HL-60/S4 treated with retinoic acid at 250 ng/mL for 4 days and 3 days (cell line): Measurements from ENCODE around the gene LYSMD2.
"Not testable (repeated sequence)": the region's sequence is repeated elsewhere in the genome, so short reads cannot be mapped to it uniquely, and the experiment has no call there.

ENCODE experiments used
- in situ Hi-C: fragments of 300-500 bp; cut with MboI; formaldehyde crosslinking; loops from 2 replicates; pipeline ENCODE4 v1.7.0; 2022; ENCODE audit warnings: low sequenced_read_pairs

The LYSMD2 gene, protein sequence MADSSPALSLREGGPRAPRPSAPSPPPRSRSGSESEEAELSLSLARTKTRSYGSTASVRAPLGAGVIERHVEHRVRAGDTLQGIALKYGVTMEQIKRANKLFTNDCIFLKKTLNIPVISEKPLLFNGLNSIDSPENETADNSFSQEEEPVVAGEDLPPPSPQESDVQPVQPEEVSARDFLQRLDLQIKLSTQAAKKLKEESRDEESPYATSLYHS

DNA sequence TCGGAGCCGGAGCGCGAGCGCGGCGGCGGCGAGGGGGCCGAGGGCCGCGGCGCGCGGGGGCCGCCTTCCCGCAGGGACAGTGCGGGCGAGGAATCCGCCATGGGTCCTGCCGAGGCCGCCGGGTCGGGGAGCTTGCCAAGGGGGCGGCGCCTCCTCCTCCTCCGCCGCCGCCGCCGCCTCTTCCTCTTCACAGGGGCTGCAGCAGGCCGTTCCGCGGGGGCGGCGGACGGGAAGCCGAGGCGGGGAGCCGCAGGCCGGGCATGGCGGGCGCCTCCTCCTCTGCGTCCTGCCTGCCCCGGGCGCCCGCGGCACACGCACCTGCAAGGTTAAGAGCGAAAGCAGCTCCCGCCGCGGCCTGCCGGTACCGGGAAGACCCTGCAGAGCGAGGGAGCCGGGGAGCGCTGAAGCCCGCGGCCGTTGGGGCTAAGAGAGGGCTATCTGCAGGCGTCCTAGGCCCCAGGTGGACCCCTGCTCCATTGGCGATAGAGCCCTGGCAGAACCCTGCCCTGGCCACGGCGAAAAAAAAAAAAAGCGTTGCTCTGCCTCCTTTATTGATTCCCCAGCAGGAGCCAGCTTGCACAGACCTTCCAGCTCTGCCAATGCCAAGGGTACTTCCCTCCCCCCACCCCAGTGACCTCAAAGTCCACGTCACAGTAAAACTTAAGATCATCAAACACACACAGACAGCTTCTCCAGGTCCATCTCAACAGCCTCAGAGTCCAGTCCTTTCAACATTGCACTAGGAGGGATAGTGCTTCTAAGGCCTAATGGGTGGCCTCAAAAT lies at the start of gene LYSMD2:
Gene LYSMD2, minus strand, starts transcription at position 134 of the 784 bp plus-strand sequence. Its CDS starts 33 bp downstream, at position 101.
- in situ Hi-C loops, result no loop called here

DNA sequence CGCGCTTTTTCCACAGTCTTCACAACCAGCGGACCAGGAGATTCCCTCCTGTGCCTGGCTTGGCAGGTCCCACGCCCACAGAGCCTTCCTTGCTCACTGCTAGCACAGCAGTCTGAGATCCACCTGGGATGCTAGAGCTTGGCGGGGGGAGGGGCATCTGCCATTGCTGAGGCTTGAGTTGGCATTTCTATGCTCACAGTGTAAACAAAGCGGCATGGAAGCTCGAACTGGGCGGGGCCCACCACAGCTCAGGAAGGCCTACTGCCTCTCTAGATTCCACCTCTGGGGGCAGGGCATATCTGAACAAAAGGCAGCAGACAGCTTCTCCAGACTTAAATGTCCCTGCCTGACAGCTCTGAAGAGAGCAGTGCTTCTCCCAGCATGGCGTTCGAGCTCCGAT lies 49.7 kb upstream of the LYSMD2 start:
- in situ Hi-C loops, result not testable (repeated sequence)

DNA sequence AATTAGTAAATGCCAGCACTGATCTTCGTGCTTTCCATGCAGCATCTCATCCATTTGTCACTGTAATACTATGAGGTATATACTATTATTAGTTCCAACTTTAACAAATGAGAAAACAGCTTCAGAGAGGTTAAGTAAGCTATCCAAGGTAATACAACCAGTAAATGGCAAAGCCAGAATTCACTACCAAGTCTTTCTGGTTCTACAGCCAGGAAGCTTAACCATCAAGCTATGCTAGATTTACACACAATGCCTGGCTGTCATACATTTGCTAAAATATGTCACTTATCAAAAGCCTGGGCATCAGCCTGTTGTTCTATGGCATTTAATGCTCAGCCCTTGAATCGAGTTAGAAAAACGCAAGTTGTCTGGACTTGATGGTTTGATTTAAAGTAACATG lies 46.5 kb upstream of the LYSMD2 start:
- in situ Hi-C loops, result no loop called here

DNA sequence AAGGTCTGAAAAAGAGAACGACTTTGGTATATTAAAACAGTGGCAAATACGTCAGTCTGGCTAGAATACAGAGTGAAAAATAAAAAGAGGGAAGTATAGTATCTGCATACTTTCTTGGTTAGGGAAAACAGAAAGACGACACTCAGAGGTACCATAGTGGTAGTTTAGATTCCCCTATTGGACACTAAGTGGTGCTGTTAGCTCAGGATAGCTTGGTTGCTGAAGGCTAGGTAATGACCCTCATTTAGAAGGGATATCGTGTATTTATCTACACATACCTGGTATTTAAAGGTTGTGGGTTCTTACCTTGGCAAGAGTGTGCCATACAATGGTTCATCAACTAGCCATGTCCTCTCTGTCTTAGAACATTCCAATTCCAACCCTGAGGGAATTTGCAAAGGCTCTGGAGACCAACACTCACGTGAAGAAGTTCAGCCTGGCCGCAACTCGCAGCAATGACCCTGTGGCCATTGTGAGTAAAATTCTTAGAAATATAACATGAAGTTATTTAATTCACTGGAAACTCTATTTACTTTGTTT lies 45.0 kb upstream of the LYSMD2 start:
- in situ Hi-C loops, result no loop called here

DNA sequence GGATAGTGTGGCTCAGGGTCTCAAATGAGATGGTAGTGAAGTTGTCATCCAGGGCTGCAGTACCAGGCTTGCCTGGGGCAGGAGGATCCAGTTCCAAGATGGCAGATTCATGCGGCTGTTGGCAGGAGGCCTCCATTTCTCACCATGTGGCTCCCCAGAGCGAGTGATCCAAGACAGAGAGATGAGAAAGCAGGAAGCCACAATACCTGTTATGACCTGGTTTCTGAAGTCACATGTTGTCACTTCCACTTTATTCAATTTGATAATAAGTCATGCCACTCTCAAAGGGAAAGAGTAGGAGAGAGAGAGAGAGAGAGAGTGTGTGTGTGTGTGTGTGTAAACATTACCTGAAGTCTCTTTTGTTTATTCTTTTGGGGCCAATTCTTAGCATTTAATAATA lies 44.1 kb upstream of the LYSMD2 start:
- in situ Hi-C loops, result no loop called here

DNA sequence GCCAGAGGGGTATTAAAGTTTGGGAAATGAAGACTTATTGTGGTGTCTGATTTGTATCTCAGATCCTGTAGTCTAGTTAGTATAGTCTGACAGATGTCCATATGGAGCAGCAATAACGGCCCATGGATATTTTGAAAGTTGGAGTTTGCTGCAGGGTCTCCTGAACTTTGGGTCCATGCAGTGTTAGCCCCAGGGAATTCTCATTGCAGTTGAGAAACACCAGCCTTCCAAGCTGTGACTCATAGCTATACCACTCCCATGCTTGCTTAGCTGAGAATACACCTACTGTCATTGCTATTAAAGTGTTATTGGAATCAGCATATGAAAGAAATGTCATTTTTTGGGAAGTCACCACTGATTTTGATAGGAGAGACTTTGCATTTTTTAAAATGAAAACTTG lies 43.2 kb upstream of the LYSMD2 start:
- in situ Hi-C loops, result no loop called here

DNA sequence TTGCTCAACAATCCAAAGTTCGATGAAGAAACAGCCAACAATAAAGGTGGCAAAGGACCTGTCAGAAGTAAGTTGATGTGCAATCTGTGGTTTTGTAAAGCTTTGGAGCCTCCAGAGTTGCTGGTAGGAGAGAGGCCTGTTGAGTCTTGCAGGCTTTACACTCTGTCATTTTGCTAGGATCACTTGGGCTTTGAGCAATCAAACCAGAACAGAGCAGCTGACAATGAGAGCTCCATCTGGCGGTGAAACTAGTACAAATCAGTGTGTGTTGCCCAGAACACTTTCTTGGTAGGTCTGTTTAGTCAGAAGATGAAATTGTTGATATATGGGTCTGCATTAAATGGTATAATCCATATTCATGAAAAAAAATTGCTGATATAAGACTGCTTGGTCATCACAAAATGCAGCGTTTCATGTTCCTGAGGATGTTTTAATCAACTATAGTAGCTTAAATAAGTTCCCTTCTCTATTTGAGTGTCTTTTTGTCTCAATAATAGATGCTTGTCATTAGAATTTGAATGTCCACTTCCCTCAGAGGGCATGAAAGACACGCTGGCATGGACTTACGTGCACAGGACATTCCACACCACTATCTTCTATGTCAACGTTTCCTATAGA lies 39.6 kb upstream of the LYSMD2 start:
- in situ Hi-C loops, result loop anchor here (10.0 kb wide), 1 partner anchor 132 kb away; no protein-coding TSS in a partner anchor

DNA sequence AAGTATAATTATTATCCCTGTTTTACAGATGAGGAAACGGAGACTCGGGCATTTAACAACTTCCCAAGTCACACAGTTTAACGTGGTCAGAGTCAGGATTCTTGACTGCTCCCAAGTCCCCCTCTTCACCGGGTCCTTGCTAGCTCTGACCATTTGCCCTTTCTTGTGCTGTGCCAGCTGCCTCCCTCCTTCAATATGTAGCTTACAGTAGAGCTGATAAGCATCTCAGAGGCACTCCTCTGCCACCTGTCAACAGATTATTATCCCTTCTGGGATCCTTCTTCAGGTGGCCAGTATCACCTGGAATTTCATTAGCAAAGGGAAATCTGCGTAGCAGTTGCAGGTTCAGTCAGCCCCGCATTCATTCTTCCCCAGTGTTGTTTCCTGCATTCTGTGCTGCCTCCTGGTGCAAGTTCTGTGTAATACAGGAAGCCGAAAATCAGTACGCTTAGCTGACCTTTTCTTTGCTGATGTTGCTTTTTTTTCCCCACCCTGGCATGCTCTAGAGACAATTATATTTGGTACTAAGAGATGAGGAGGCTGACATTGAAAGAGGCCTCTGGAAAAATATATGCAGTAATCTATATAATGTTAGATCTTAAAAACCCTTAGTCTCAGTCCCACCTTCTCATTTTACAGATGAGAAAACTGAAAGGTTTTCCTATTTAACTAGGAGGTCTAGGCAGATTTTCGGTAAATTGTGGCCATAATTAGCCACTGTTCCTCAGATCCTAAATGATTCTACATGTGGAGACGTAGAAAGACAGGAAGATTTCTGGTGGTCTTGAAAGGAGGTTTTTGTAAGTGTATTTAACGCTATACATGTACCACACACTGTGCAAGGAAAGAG lies 38.7 kb upstream of the LYSMD2 start:
- in situ Hi-C loops, result loop anchor here (10.0 kb wide), 1 partner anchor 131 kb away; no protein-coding TSS in a partner anchor

DNA sequence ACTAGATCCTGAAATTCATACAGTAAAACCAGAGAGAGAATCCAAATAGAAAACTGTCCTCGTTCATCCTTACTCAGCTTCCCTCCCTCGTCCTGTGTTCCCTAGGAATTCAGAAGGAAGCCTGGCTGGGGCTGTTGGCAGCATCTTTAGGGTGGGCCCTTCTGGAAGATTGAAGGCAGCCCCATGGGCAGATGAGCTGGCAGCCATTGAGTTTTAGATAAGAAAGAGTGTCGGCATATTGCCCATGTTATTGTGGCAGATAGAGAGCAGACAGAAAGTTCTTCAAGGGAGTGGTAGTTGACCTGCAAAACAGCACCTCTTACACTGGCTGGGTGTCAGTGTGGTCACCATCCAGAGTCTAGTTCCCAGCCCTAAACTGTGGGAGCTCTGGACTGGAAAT lies 37.5 kb upstream of the LYSMD2 start:
- in situ Hi-C loops, result loop anchor here (10.0 kb wide), 1 partner anchor 130 kb away; no protein-coding TSS in a partner anchor

DNA sequence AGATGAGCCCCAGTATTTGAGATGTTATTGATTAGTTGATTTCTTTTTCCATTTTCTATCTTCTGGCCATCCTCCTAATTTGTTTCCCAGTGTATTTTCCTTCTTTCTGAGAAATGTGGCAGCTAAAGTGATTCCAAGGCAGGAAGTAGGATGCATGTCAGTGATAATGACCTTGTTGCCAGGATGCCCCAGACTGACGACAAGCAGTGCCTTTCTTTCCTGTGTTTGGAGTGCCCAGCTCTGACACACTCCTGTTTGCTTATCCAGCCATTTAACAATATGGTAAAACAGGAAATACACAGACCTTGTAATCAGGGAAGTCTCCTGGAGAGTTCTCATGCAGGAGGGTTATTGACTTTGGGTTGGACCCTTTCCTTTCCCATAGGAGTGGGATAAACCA lies 34.3 kb upstream of the LYSMD2 start:
- in situ Hi-C loops, result loop anchor here (10.0 kb wide), 1 partner anchor 127 kb away; no protein-coding TSS in a partner anchor

DNA sequence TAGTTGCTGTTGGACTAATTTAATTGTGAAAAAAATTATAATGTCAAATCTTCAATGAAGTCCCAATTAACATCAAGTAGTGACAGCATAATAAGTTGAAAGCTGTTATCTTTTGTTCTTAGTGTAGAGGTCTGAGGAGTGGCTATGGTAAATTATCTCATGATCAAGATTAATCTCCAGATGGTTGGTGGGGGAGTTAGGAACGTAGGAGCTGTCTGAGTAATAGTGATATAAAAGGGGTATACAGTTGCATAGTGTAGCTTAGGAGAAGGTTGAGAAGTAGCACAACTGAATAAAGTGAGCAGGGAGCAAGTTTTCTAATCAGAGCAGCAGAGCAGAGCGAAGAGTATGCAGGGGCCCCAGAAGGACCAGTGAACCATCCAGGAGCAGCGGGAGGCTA lies 33.4 kb upstream of the LYSMD2 start:
- in situ Hi-C loops, result loop anchor here (10.0 kb wide), 1 partner anchor 126 kb away; no protein-coding TSS in a partner anchor

DNA sequence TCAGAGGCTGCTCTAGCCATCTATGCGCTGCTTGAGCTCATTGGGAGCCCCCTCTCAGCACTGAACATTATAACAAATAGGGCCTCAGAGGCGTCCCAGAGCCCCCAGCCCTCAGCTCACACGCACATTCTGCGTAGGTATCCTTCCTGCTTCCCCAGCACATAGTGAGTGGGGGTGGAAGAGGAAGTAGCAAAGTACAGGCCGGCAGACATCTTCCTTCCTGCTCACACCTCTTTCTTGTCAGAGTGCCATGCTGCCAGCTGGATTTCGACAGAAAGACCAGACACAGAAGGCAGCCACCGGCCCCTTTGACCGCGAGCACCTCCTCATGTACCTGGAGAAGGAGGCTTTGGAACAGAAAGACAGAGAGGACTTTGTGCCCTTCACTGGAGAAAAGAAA lies 30.6 kb upstream of the LYSMD2 start:
- in situ Hi-C loops, result no loop called here

DNA sequence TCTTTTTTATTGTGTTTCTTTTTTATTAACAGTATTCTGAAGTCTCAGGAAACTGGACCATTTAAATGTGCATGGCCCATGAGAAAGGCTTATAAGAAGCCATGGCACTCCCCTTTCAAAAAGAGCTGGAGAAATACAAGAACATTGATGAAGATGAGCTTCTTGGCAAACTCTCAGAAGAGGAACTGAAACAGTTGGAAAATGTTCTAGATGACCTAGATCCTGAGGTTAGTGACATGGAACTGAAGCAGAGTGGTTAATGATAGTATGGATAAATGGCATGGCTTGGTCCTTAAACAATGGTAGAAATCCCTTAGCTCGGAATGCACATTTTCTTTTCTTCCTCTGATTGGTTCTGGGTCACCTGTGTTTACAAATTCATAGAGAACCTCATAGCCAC lies 28.9 kb upstream of the LYSMD2 start:
- in situ Hi-C loops, result no loop called here

DNA sequence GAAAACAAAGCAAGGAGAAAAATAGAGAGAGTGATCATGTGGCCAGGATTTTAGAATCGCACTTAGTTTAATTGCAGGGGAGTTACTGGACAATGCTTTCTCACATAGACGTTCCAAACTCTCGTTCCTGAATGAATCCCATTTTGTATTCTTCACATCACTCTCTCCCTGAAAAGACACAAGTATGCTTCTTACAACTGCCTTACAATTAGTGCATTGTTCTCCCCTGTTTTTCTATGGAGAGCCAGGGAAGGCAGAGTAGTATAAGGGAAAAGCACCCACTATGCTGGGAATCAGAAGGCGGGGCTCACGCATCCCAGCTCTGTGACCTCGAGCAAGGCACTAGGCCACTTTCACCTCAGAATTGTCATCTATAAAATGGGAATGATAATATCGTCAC lies 28.3 kb upstream of the LYSMD2 start:
- in situ Hi-C loops, result no loop called here

DNA sequence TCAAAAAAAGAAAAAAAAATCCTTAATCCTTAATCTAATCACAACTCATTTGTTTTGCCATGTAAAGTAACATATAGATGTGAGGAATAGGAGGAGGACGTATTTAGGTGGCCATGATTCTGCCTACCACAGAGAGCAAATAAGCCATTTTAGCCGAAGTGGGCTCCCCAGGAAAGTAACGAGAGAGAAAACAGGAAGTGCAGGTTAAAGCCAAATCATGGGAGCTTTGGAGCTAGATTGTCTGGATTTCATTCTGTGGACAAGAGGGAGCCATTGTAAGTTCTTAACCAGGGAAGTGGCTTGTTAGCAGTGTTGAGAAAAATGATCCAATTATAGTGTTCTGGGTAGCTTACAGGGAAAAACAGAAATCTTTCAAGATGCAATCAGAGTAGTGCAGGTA lies 23.4 kb upstream of the LYSMD2 start:
- in situ Hi-C loops, result no loop called here

DNA sequence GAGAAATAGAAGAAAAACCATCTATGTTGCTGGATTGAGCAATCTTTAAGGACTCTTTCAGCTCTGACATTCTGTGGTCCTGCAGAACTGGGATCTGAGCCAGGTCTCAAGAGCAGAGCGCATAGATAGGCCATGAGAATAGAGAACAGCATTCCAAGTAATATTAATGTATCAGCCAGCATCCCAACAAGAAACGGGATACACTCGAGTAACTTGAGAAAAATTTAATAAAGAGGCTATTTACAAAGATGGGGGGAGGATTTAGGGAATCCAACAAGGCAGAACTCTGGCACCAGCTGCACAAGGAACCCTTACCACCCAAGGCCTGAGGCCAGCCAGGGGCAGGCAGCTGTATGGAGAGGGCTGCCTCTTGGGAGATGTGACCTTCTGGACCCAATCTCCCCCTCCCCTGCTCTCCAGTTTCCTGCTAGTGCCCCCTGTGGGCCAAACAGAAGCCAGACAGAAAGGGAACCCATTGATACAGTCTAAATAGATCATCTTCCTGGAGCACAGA lies 22.2 kb upstream of the LYSMD2 start:
- in situ Hi-C loops, result no loop called here

DNA sequence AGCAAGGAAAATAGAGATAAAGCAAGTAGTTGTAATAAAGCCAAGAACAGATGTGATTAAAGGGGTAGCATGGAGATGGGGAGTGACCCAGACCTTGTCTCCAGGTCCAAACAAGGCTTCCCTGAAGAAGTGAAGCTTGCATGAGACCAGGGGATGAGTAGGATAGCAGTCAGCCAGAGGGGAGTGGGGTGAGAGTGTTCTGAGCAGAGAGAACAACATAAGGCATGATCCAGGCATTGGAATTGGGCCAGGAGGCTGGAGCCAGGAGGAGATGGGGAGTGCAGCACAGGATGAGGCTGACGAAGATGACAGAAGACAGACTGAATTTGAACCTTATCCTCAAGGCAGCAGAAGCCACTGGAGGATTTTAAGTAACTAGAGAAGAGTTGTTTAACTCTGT lies 21.2 kb upstream of the LYSMD2 start:
- in situ Hi-C loops, result no loop called here

DNA sequence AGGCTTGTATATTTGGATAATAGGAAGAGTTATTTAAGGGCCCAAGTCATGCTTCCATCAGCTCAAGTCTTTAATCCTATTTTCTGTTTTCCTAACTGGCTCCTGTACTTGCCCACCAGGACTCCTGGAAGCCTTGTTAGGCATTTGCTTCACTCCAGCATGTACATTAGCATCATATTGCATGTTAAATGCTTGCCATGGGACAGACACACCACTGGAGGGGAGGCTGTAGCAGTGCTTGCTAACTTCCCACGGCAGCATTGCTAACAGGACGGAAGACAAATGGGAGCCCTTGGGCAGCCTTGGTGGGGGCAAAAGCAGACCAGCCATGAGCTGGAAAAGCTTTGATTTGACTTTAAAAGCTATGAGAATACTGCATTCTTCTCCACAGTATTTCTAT lies 20.0 kb upstream of the LYSMD2 start:
- in situ Hi-C loops, result no loop called here

DNA sequence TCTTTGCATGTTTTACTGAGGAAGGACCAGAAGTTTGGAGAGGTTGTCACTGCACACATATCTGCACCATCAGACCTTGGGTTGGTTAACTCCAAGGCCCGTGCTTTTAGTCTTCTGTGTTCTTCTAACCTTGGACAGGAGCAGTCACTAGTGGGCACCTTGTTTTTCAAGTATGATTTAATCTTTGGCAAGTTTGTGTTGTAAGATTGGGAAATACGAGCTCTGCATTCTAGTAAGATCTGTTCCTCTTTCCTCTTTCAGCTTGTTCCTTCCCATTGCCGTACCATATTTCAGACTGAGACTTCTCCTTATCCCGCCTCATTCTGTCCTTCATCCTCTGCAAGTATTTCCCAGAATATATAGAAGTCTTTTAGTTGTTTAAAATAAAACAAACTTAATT lies 19.0 kb upstream of the LYSMD2 start:
- in situ Hi-C loops, result no loop called here

DNA sequence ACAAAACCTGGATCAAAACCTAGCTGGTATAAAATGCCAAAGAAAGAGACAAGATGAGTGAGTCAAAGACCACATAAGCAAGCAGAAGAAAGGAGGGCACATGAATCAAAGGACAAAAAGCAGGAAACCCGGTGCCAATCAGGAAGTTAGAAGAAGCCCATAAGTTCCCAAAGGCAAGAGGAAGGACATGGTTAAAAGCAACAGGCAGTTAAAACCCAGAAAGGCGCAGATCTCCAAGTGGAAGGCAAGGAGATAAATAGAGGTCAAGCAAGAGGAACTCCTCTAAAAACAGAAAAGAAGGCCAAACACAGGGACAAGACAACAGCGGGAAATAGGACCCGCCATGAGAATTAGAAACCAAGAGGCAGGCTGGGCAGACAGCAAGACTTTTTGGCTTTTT lies 18.3 kb upstream of the LYSMD2 start:
- in situ Hi-C loops, result no loop called here
